DOHH2 (cell line): ENCODE results near the gene IFT22.

Source experiments
- H3F3A ChIP-seq: fragments of 200-600 bp; sonication (generic), shearing (Covaris generic); 2 replicates; pipeline ENCODE4 v1.6.0; 2016; ENCODE audit warnings: antibody characterized with exemption, mild to moderate bottlenecking; ENCODE audit not compliant: control insufficient read depth, insufficient read depth
- H3K27ac ChIP-seq: fragments of 200-600 bp; sonication (generic); 2 replicates; pipeline ENCODE4 v1.5.1; 2014; ENCODE audit warnings: low read depth, mild to moderate bottlenecking, low read length, moderate library complexity
- H3K27me3 ChIP-seq: fragments of 200-600 bp; sonication (generic); 2 replicates; pipeline ENCODE4 v1.6.1; 2014; ENCODE audit warnings: mild to moderate bottlenecking, low read length, mixed read lengths; ENCODE audit not compliant: control insufficient read depth
- H3K36me3 ChIP-seq: fragments of 200-600 bp; sonication (generic); 2 replicates; pipeline ENCODE4 v1.6.1; 2014; ENCODE audit warnings: mild to moderate bottlenecking, low read length, moderate library complexity, mixed read lengths; ENCODE audit not compliant: control insufficient read depth
- H3K4me1 ChIP-seq: fragments of 200-600 bp; sonication (generic); 2 replicates; pipeline ENCODE4 v1.6.1; 2014; ENCODE audit warnings: mild to moderate bottlenecking, low read length, mixed read lengths; ENCODE audit not compliant: control insufficient read depth
- H3K4me2 ChIP-seq: fragments of 200-600 bp; sonication (generic); 2 replicates; pipeline ENCODE4 v1.6.0; 2014; ENCODE audit warnings: mild to moderate bottlenecking, low read length, moderate library complexity
- H3K4me3 ChIP-seq: fragments of 200-600 bp; sonication (generic); 2 replicates; pipeline ENCODE4 v1.5.1; 2014; ENCODE audit warnings: mild to moderate bottlenecking, low read length, mixed read lengths
- H3K79me2 ChIP-seq: fragments of 200-600 bp; sonication (generic); 2 replicates; pipeline ENCODE4 v1.6.1; 2014; ENCODE audit warnings: mild to moderate bottlenecking, low read length, mixed read lengths; ENCODE audit not compliant: control insufficient read depth
- H3K9me2 ChIP-seq: fragments of 200-600 bp; sonication (generic); replicated peaks from 2 replicates; pipeline ENCODE4 v1.6.1; 2014; ENCODE audit warnings: mild to moderate bottlenecking, low read length, mixed read lengths; ENCODE audit not compliant: control insufficient read depth
- H3K9me3 ChIP-seq: fragments of 200-600 bp; sonication (generic); 2 replicates; pipeline ENCODE4 v1.6.1; 2014; ENCODE audit warnings: antibody characterized with exemption, low read length, mixed read lengths; ENCODE audit not compliant: control insufficient read depth, insufficient read depth
- H4K20me1 ChIP-seq: fragments of 200-600 bp; sonication (generic); 2 replicates; pipeline ENCODE4 v1.6.0; 2014; ENCODE audit warnings: low read depth, mild to moderate bottlenecking, antibody characterized with exemption, low read length, moderate library complexity; ENCODE audit not compliant: control insufficient read depth, insufficient read depth
- EZH2phosphoT487 ChIP-seq: fragments of 200-600 bp; sonication (generic); IDR thresholded peaks from 2 replicates; pipeline ENCODE4 v1.6.1; 2017; ENCODE audit warnings: borderline replicate concordance, mild to moderate bottlenecking, antibody characterized with exemption, low read length, moderate library complexity, mixed read lengths
- TF ChIP-seq, protein P1 (sequence below): fragments of 200-600 bp; sonication (generic); IDR thresholded peaks from one replicate; pipeline ENCODE4 v1.5.1; 2014; ENCODE audit warnings: antibody characterized with exemption, mild to moderate bottlenecking, low read depth, low read length; ENCODE audit not compliant: poor library complexity, severe bottlenecking

Gene IFT22

DNA sequence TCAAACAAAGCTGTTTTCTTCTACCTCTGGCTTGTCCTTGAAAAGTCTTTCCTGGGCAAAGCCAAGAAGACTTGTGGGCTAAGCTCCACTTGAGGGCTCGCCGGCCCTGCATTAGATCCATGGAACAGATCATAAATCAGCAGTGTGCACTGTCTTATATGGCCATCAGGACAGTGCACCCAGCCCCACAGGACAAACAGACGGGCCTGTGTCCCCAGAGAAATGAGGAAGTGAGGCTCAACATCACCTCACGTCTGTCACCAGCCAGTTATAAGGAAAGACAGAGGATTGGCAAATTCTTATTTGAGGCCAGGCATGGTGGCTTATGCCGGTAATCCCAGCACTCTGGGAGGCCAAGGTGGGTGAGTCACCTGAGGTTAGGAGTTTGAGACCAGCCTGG lies 12.3 kb upstream of the IFT22 start:
- H3K27me3 ChIP-seq = no peaks in the 10 kb centered on the region; the same call in 1 of the 2 replicates
- no peaks in the 10 kb centered on the region for H3K79me2 ChIP-seq
- H3K4me2 ChIP-seq = no peak overlapping the region
- H3K9me3 ChIP-seq = no peaks in the 10 kb centered on the region
- H3K36me3 ChIP-seq = no peaks in the 10 kb centered on the region
- TF ChIP-seq EZH2phosphoT487 = no peak
- TF ChIP-seq, protein P1, sequence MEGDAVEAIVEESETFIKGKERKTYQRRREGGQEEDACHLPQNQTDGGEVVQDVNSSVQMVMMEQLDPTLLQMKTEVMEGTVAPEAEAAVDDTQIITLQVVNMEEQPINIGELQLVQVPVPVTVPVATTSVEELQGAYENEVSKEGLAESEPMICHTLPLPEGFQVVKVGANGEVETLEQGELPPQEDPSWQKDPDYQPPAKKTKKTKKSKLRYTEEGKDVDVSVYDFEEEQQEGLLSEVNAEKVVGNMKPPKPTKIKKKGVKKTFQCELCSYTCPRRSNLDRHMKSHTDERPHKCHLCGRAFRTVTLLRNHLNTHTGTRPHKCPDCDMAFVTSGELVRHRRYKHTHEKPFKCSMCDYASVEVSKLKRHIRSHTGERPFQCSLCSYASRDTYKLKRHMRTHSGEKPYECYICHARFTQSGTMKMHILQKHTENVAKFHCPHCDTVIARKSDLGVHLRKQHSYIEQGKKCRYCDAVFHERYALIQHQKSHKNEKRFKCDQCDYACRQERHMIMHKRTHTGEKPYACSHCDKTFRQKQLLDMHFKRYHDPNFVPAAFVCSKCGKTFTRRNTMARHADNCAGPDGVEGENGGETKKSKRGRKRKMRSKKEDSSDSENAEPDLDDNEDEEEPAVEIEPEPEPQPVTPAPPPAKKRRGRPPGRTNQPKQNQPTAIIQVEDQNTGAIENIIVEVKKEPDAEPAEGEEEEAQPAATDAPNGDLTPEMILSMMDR = no peak
- H4K20me1 ChIP-seq = no peaks in the 10 kb centered on the region
- H3K4me1 ChIP-seq = no peaks in the 10 kb centered on the region
- H3K4me3 ChIP-seq = no peak overlapping the region
- H3F3A ChIP-seq = no peaks in the 10 kb centered on the region
- H3K27ac ChIP-seq = no peak overlapping the region
- no peaks in the 10 kb centered on the region for H3K9me2 ChIP-seq

DNA sequence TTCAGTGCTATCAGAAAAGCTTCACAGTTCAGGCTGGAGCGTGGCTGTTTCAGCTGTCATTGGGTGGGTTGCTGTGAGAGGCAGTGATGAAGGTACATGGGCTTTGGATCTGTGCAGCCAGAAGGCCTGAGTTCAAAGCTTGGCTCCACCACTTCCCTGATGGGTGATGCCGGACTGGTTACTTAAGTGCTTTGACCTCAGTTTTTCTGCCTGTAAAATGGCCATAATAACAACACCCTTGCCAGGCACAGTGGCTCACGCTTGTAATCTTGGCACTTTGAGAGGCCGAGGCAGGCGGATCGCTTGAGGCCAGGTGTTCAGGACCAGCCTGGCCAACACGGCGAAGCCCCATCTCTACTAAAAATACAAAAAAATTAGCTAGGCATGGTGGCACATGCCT lies 10.4 kb upstream of the IFT22 start:
- H3F3A ChIP-seq = no peaks in the 10 kb centered on the region
- no peaks in the 10 kb centered on the region for H3K36me3 ChIP-seq
- TF ChIP-seq, protein P1 = no peak
- TF ChIP-seq EZH2phosphoT487 = no peak
- no peak overlapping the region for H3K4me2 ChIP-seq
- no peaks in the 10 kb centered on the region for H3K9me3 ChIP-seq
- no peaks in the 10 kb centered on the region; the same call in 1 of the 2 replicates for H3K27me3 ChIP-seq
- H3K9me2 ChIP-seq = no peaks in the 10 kb centered on the region
- H3K79me2 ChIP-seq = no peaks in the 10 kb centered on the region
- no peak overlapping the region for H3K27ac ChIP-seq
- H4K20me1 ChIP-seq = no peaks in the 10 kb centered on the region
- H3K4me1 ChIP-seq = no peaks in the 10 kb centered on the region
- no peak overlapping the region for H3K4me3 ChIP-seq

GRCh38 chr7:101330011-101330484 lies 8.4 kb upstream of the IFT22 start:
- no peaks in the 10 kb centered on the region for H3K9me3 ChIP-seq
- no peak overlapping the region for H3K4me2 ChIP-seq
- no peak overlapping the region for H3K4me3 ChIP-seq
- H4K20me1 ChIP-seq = no peaks in the 10 kb centered on the region
- H3K27ac ChIP-seq = no peak overlapping the region
- H3K79me2 ChIP-seq = no peaks in the 10 kb centered on the region
- TF ChIP-seq, protein P1 = no peak
- TF ChIP-seq EZH2phosphoT487 = no peak
- no peaks in the 10 kb centered on the region; the same call in 1 of the 2 replicates for H3K27me3 ChIP-seq
- H3K9me2 ChIP-seq = no peaks in the 10 kb centered on the region
- H3F3A ChIP-seq = no peaks in the 10 kb centered on the region
- no peaks in the 10 kb centered on the region for H3K4me1 ChIP-seq
- no peaks in the 10 kb centered on the region for H3K36me3 ChIP-seq
